Nephron progenitor cell (in vitro differentiated cells): Measurements from ENCODE around the gene GHRHR.

ENCODE experiments used
- DNase-seq: peaks from one replicate; pipeline ENCODE4 v3.0.0; 2021
- H3K27ac Mint-ChIP-seq: 2 replicates; pipeline ENCODE4 v1.8.0; 2021; ENCODE audit warnings: mild to moderate bottlenecking, moderate library complexity, mixed read lengths
- H3K27me3 Mint-ChIP-seq: 2 replicates; pipeline ENCODE4 v1.8.0; 2021; ENCODE audit warnings: mild to moderate bottlenecking, low read depth, mixed read lengths; ENCODE audit not compliant: poor library complexity
- H3K36me3 Mint-ChIP-seq: 2 replicates; pipeline ENCODE4 v1.8.0; 2021; ENCODE audit warnings: low read depth, mixed read lengths
- H3K4me1 Mint-ChIP-seq: 2 replicates; pipeline ENCODE4 v1.8.0; 2021; ENCODE audit warnings: mixed read lengths
- H3K4me3 Mint-ChIP-seq: 2 replicates; pipeline ENCODE4 v1.8.0; 2021; ENCODE audit warnings: mild to moderate bottlenecking, moderate library complexity, mixed read lengths
- H3K9me3 Mint-ChIP-seq: 2 replicates; pipeline ENCODE4 v1.8.0; 2021; ENCODE audit warnings: mild to moderate bottlenecking, moderate library complexity, mixed read lengths
- TF ChIP-seq, protein P1 (sequence below): fragments of 200-600 bp; sonication (generic); IDR thresholded peaks from 2 replicates; pipeline ENCODE4 v1.5.0; 2021; ENCODE audit warnings: antibody characterized with exemption

Gene GHRHR

DNA sequence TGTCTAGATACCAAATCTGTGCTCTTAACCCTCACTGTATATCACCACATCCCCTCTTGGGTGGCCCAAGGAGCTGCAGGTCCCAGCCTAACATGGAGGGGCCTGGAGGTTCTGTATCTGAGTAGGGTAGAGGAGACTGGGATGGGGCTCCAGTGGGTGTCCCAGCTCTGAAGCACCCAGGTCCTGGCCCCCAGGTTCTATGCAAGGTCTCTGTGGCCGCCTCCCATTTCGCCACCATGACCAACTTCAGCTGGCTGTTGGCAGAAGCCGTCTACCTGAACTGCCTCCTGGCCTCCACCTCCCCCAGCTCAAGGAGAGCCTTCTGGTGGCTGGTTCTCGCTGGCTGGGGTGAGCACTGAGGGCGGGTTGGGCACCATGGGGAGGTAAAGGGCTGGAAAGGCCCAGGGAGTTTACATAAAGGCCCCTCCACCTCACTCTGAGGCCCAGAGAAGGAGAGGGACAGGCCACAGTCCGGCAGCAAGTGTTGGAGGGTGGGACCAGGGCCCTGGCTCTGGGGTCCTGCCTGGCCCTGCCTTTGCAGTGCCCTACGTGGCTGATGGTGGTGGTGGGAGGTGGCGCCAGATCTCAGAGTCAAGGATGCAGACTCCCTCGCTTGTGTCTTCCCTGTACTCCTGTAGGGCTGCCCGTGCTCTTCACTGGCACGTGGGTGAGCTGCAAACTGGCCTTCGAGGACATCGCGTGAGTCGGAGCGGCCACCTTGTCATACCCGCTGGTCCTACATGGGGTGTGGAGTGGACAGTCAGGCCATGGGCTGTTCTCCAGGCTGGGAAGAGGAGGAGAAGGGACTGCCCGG is 10.2 kb downstream of the GHRHR start:
- Mint-ChIP-seq H3K4me1 (peaks cover 9% of the 10 kb centered on the region), H3K9me3 (no peaks in the 10 kb centered on the region), H3K36me3 (no peaks in the 10 kb centered on the region), H3K4me3 (no peak overlapping the region), H3K27me3 (peaks cover 46% of the 10 kb centered on the region), H3K27ac (no peak overlapping the region)
- no peak for DNase-seq
- TF ChIP-seq, protein P1, sequence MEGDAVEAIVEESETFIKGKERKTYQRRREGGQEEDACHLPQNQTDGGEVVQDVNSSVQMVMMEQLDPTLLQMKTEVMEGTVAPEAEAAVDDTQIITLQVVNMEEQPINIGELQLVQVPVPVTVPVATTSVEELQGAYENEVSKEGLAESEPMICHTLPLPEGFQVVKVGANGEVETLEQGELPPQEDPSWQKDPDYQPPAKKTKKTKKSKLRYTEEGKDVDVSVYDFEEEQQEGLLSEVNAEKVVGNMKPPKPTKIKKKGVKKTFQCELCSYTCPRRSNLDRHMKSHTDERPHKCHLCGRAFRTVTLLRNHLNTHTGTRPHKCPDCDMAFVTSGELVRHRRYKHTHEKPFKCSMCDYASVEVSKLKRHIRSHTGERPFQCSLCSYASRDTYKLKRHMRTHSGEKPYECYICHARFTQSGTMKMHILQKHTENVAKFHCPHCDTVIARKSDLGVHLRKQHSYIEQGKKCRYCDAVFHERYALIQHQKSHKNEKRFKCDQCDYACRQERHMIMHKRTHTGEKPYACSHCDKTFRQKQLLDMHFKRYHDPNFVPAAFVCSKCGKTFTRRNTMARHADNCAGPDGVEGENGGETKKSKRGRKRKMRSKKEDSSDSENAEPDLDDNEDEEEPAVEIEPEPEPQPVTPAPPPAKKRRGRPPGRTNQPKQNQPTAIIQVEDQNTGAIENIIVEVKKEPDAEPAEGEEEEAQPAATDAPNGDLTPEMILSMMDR, result no peak

DNA sequence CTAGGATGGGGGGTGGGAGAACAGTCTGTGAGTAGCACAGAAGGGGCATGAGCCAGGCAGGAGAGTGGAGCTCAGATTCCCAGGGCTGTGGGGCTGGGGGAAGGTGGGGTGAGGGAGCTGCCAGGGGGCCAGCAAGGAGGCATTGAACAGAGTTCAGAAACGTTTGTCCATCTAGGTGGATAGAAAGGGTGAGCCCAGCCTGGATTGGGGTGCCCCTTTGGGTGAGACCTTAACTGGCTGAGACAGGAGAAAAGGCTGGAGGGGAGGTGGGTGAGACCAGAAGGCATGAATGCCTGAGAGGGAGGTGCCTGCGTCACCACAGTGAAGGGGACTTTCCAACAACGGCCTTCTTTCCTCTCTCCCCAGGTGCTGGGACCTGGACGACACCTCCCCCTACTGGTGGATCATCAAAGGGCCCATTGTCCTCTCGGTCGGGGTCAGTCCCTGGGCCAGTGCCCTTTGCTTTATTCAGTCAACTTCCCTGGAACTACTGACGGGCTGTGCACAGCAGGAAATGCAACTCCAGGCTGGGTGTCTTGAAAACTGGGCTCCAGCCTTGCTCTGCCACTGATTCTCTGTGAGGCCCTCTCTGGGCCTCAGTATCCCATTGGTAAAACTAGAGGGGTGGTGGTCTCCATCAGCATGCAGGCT is 11.0 kb downstream of the GHRHR start:
- H3K4me3 Mint-ChIP-seq, result no peak overlapping the region
- H3K4me1 Mint-ChIP-seq, result peaks cover 9% of the 10 kb centered on the region
- peak; percentile 73 for DNase-seq
- H3K36me3 Mint-ChIP-seq, result no peaks in the 10 kb centered on the region
- TF ChIP-seq, protein P1, result peak; percentile 72
- peaks cover 52% of the 10 kb centered on the region for H3K27me3 Mint-ChIP-seq
- H3K9me3 Mint-ChIP-seq, result no peaks in the 10 kb centered on the region
- no peak overlapping the region for H3K27ac Mint-ChIP-seq

DNA sequence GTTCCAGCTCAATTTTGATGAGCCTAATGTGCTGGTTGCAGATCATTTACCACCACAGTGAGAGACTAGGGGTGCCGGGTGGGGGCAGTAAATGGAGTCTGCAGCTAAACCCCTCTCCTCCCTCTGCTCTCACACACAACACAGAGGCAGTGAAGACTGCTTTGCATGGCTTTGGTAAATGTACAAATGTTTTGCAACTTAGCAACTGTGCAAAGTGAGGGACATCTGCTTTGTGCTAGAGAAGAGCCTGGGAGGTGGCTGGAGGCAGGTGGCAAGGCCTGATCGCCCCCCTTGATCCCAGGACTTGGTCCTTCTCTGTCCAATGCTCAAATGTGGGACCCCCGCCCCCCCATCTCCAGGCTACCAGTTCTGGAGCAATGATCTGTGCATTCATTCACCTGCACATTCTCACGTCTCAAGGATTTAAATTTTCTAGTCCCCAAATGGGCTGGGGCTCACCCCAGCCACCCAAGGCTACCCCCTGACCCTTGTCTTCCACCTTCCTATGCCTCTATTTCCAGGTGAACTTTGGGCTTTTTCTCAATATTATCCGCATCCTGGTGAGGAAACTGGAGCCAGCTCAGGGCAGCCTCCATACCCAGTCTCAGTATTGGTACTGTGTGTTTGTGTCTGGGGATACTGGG is 11.6 kb downstream of the GHRHR start:
- TF ChIP-seq, protein P1, result no peak
- Mint-ChIP-seq H3K27me3 (peaks cover 57% of the 10 kb centered on the region), H3K4me1 (peaks cover 9% of the 10 kb centered on the region), H3K27ac (no peak overlapping the region), H3K9me3 (no peaks in the 10 kb centered on the region), H3K36me3 (no peaks in the 10 kb centered on the region), H3K4me3 (no peak overlapping the region)
- no peak for DNase-seq

DNA sequence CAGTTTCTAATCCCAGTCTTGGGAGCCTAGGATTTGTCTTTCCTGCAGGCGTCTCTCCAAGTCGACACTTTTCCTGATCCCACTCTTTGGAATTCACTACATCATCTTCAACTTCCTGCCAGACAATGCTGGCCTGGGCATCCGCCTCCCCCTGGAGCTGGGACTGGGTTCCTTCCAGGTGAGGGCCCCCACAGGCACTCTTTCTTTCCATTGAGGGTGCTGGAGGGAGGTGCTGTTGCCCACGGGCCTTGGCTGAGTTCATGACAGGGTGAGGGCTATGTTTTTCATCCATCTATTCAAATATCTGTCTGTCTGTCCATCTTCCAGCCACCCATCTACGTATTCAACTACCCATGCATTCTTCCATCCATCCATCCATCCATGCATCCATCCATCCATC is 12.6 kb downstream of the GHRHR start:
- H3K4me1 Mint-ChIP-seq, result peaks cover 9% of the 10 kb centered on the region
- no peaks in the 10 kb centered on the region for H3K9me3 Mint-ChIP-seq
- H3K4me3 Mint-ChIP-seq, result no peak overlapping the region
- no peaks in the 10 kb centered on the region for H3K36me3 Mint-ChIP-seq
- peaks cover 66% of the 10 kb centered on the region for H3K27me3 Mint-ChIP-seq
- TF ChIP-seq, protein P1, result no peak
- H3K27ac Mint-ChIP-seq, result no peak overlapping the region
- no peak for DNase-seq

DNA sequence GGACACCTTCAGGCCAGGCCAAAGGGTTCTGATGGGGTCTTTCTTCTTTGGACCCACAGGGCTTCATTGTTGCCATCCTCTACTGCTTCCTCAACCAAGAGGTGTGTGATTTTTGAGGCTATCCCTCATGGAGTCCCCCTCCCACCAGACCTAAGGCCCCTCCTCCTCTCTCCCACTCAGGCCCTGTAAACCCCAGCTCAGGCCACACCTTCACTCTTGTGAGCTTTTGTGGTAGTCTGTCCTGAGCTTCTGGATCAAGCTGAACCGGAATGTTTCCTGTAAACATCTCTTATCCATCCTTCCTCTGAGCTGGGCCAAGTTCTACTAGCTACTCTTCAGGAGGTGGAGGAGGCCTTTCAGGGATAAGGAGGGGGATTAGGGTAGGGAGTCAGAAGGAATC is 13.5 kb downstream of the GHRHR start:
- Mint-ChIP-seq H3K27ac (no peak overlapping the region), H3K36me3 (no peaks in the 10 kb centered on the region), H3K4me1 (peaks cover 3% of the 10 kb centered on the region), H3K27me3 (peaks cover 66% of the 10 kb centered on the region), H3K9me3 (no peaks in the 10 kb centered on the region), H3K4me3 (no peak overlapping the region)
- TF ChIP-seq, protein P1, result no peak
- no peak for DNase-seq
